SK-N-SH treated with all-trans-retinoic acid at 6 μM for 48 hours (cell line): ENCODE measurements around the gene KLHL42.

Experiments used
- ATAC-seq: fragments of 200-7000 bp; cut with Tn5 transposase; 3 replicates; pipeline ENCODE4 v1.9.1; 2020; ENCODE audit warnings: mild to moderate bottlenecking, moderate library complexity
- ARNTL ChIP-seq: fragments of 450-650 bp; formaldehyde crosslinking; IDR thresholded peaks from 2 replicates; pipeline ENCODE4 v1.5.0; 2020; ENCODE audit warnings: low read depth, mild to moderate bottlenecking, moderate library complexity, borderline replicate concordance
- BACH2 ChIP-seq: fragments of 250-450 bp; sonication (Bioruptor Pico); IDR thresholded peaks from 2 replicates; pipeline ENCODE4 v1.9.0; 2021; ENCODE audit warnings: mild to moderate bottlenecking, borderline replicate concordance
- CREB5 ChIP-seq: fragments of 250-450 bp; sonication (Bioruptor Pico); IDR thresholded peaks from 2 replicates; pipeline ENCODE4 v1.5.1; 2020; ENCODE audit warnings: low read depth, mild to moderate bottlenecking, moderate library complexity
- CSDC2 ChIP-seq: fragments of 250-450 bp; sonication (Bioruptor Pico); IDR thresholded peaks from 2 replicates; pipeline ENCODE4 v1.5.0; 2020; ENCODE audit warnings: mild to moderate bottlenecking, moderate library complexity
- CSRNP3 ChIP-seq: fragments of 250-450 bp; sonication (Bioruptor Pico); IDR thresholded peaks from 2 replicates; pipeline ENCODE4 v1.5.1; 2021; ENCODE audit warnings: mild to moderate bottlenecking, moderate library complexity
- GLIS3 ChIP-seq: fragments of 250-450 bp; sonication (Bioruptor Pico); IDR thresholded peaks from 2 replicates; pipeline ENCODE4 v1.5.0; 2020; ENCODE audit warnings: mild to moderate bottlenecking, moderate library complexity
- OSR1 ChIP-seq: fragments of 250-450 bp; sonication (Bioruptor Pico); IDR thresholded peaks from 2 replicates; pipeline ENCODE4 v1.8.0; 2022; ENCODE audit warnings: moderate library complexity, mild to moderate bottlenecking, inconsistent platforms
- POU6F1 ChIP-seq: fragments of 250-450 bp; sonication (Bioruptor Pico); IDR thresholded peaks from 2 replicates; pipeline ENCODE4 v1.8.0; 2021; ENCODE audit warnings: low read depth, mild to moderate bottlenecking, moderate library complexity, borderline replicate concordance
- PPARA ChIP-seq: fragments of 250-450 bp; sonication (Bioruptor Pico); IDR thresholded peaks from 2 replicates; pipeline ENCODE4 v1.5.0; 2020; ENCODE audit warnings: mild to moderate bottlenecking, borderline replicate concordance
- RARB ChIP-seq: fragments of 250-450 bp; sonication (Bioruptor Pico); IDR thresholded peaks from 2 replicates; pipeline ENCODE4 v1.8.0; 2021; ENCODE audit warnings: mild to moderate bottlenecking, moderate library complexity
- SNAI2 ChIP-seq: fragments of 250-450 bp; sonication (Bioruptor Pico); IDR thresholded peaks from 2 replicates; pipeline ENCODE4 v1.5.0; 2020; ENCODE audit warnings: mild to moderate bottlenecking, moderate library complexity
- TCF4 ChIP-seq: fragments of 250-450 bp; sonication (Bioruptor Pico); IDR thresholded peaks from 2 replicates; pipeline ENCODE4 v1.8.0; 2021; ENCODE audit warnings: mild to moderate bottlenecking, moderate library complexity, borderline replicate concordance
- TOX ChIP-seq: fragments of 250-450 bp; sonication (Bioruptor Pico); IDR thresholded peaks from 2 replicates; pipeline ENCODE4 v1.8.0; 2021; ENCODE audit warnings: mild to moderate bottlenecking, moderate library complexity, borderline replicate concordance
- TSHZ2 ChIP-seq: fragments of 250-450 bp; sonication (Bioruptor Pico); IDR thresholded peaks from 2 replicates; pipeline ENCODE4 v1.5.0; 2020; ENCODE audit warnings: mild to moderate bottlenecking, moderate library complexity
- ZC3H10 ChIP-seq: fragments of 250-450 bp; sonication (Bioruptor Pico); IDR thresholded peaks from 2 replicates; pipeline ENCODE4 v1.5.1; 2021; ENCODE audit warnings: mild to moderate bottlenecking, moderate library complexity
- ZFP30 ChIP-seq: fragments of 450-650 bp; formaldehyde crosslinking; IDR thresholded peaks from 2 replicates; pipeline ENCODE4 v1.5.0; 2022; ENCODE audit warnings: mild to moderate bottlenecking, moderate library complexity
- ZNF565 ChIP-seq: fragments of 450-650 bp; formaldehyde crosslinking; conservative IDR thresholded peaks from 2 replicates; pipeline ENCODE4 v1.5.0; 2020; ENCODE audit warnings: low read depth, mild to moderate bottlenecking, moderate library complexity
- ZNF8 ChIP-seq: fragments of 450-650 bp; formaldehyde crosslinking; IDR thresholded peaks from 2 replicates; pipeline ENCODE4 v1.5.0; 2020; ENCODE audit warnings: mild to moderate bottlenecking, moderate library complexity

KLHL42 gene

GRCh38 chr12:27781680-27782079 lies 1.6 kb downstream of the KLHL42 start:
- ATAC-seq = no peak
- TF ChIP-seq TOX (CRISPR knock-in tag) = no peak
- TF ChIP-seq GLIS3 (CRISPR knock-in tag) = no peak
- no peak for TF ChIP-seq TSHZ2

- ATAC-seq = no peak
- TF ChIP-seq POU6F1 (CRISPR knock-in tag) (no peak), TCF4 (CRISPR knock-in tag) (no peak), ZNF8 (CRISPR knock-in tag) (no peak), ARNTL (no peak), TSHZ2 (no peak), CSDC2 (CRISPR knock-in tag) (no peak)
Observed at GRCh38 chr12:27782481-27782880, 2.4 kb downstream of the KLHL42 start.

GRCh38 chr12:27785882-27786570 lies 6.0 kb downstream of the KLHL42 start:
- ATAC-seq = no peak

GRCh38 chr12:27787559-27787958 lies 7.5 kb downstream of the KLHL42 start:
- no peak for TF ChIP-seq CREB5 (CRISPR knock-in tag)
- no peak for TF ChIP-seq ZNF8 (CRISPR knock-in tag)
- no peak for TF ChIP-seq BACH2 (CRISPR knock-in tag)
- no peak for TF ChIP-seq TSHZ2
- TF ChIP-seq SNAI2 (CRISPR knock-in tag) = no peak
- no peak for TF ChIP-seq CSDC2 (CRISPR knock-in tag)
- no peak for TF ChIP-seq ZNF565
- TF ChIP-seq OSR1 (CRISPR knock-in tag) = no peak
- TF ChIP-seq TOX (CRISPR knock-in tag) = no peak
- TF ChIP-seq POU6F1 (CRISPR knock-in tag) = no peak
- TF ChIP-seq CSRNP3 (CRISPR knock-in tag) = no peak
- TF ChIP-seq TCF4 (CRISPR knock-in tag) = no peak
- no peak for TF ChIP-seq PPARA (CRISPR knock-in tag)
- TF ChIP-seq ZC3H10 = no peak
- TF ChIP-seq RARB = no peak
- ATAC-seq = no peak

More at GRCh38 chr12:27785882-27786570, 6.0 kb downstream of the KLHL42 start:
- TF ChIP-seq ZFP30 (CRISPR knock-in tag) (no peak), SNAI2 (CRISPR knock-in tag) (no peak), OSR1 (CRISPR knock-in tag) (no peak), ZNF8 (CRISPR knock-in tag) (no peak), ARNTL (no peak)
